GM18951 (cell line): ENCODE results near the gene IFNA10.
"Not testable (repeated sequence)": the region's sequence is repeated elsewhere in the genome, so short reads cannot be mapped to it uniquely, and the experiment has no call there.

Source experiments
- POLR2A ChIP-seq: IDR thresholded peaks from 4 replicates; pipeline ENCODE4 v1.6.1; 2011; ENCODE audit warnings: mild to moderate bottlenecking; ENCODE audit not compliant: insufficient read length, insufficient read depth; ENCODE audit errors: extremely low read depth
- in situ Hi-C: fragments of 300-500 bp; cut with MboI; formaldehyde crosslinking; loops from one replicate; pipeline ENCODE4 v1.12.0; 2022; ENCODE audit warnings: low sequenced_read_pairs, mixed read lengths, inconsistent platforms; ENCODE audit not compliant: unreplicated experiment

IFNA10 gene

GRCh38 chr9:21210311-21210710, 3.4 kb upstream of the IFNA10 start:
- no peak for TF ChIP-seq POLR2A
- in situ Hi-C loops: no loop called here

GRCh38 chr9:21205204-21205603, 1.7 kb downstream of the IFNA10 start:
- in situ Hi-C loops: no loop called here
- no peak for TF ChIP-seq POLR2A

- in situ Hi-C loops: not testable (repeated sequence)
Measured at GRCh38 chr9:21202105-21202504, 4.8 kb downstream of the IFNA10 start, which contains the start of gene IFNA7. TSS of gene IFNA7 (minus strand) at chr9:21202205. CDS start at chr9:21202165, 40 bp downstream.

GRCh38 chr9:21194867-21195776, 11.8 kb downstream of the IFNA10 start:
- in situ Hi-C loops: loop anchor here (25.0 kb wide), 1 partner anchor 592 kb away; no protein-coding TSS in a partner anchor

- in situ Hi-C loops: loop anchor here (25.0 kb wide), 1 partner anchor 600 kb away; no protein-coding TSS in a partner anchor
Measured at GRCh38 chr9:21187487-21187886, 19.5 kb downstream of the IFNA10 start, which contains the start of gene IFNA4. TSS of gene IFNA4 (minus strand) at chr9:21187587. CDS start at chr9:21187531, 56 bp downstream.

GRCh38 chr9:21182810-21183736, 23.9 kb downstream of the IFNA10 start:
- in situ Hi-C loops: loop anchor here (25.0 kb wide), 1 partner anchor 604 kb away; no protein-coding TSS in a partner anchor

GRCh38 chr9:21174671-21175070, 32.3 kb downstream of the IFNA10 start:
- in situ Hi-C loops: loop anchor here (25.0 kb wide), 1 partner anchor 613 kb away; no protein-coding TSS in a partner anchor
- no peak for TF ChIP-seq POLR2A

GRCh38 chr9:21172156-21172555, 34.8 kb downstream of the IFNA10 start:
- in situ Hi-C loops: no loop called here
- TF ChIP-seq POLR2A: no peak

GRCh38 chr9:21171351-21171750, 35.6 kb downstream of the IFNA10 start:
- TF ChIP-seq POLR2A: no peak
- in situ Hi-C loops: no loop called here

- in situ Hi-C loops: not testable (repeated sequence)
Measured at GRCh38 chr9:21166560-21166959, 40.4 kb downstream of the IFNA10 start, which contains the start of gene IFNA21. TSS of gene IFNA21 (minus strand) at chr9:21166660. CDS start at chr9:21166612, 48 bp downstream.

- TF ChIP-seq POLR2A: no peak
- in situ Hi-C loops: no loop called here
Measured at GRCh38 chr9:21165516-21165915, 41.4 kb downstream of the IFNA10 start.

GRCh38 chr9:21160178-21160577, 46.8 kb downstream of the IFNA10 start:
- in situ Hi-C loops: no loop called here
- TF ChIP-seq POLR2A: no peak
